GM12892 (cell line): Measurements from ENCODE around the gene RHBG.

Source experiments
- POLR2A ChIP-seq: IDR thresholded peaks from 2 replicates; pipeline ENCODE4 v1.6.1; 2011; ENCODE audit warnings: low read depth, low read length, control low read depth
- POLR2AphosphoS5 ChIP-seq: IDR thresholded peaks from 2 replicates; pipeline ENCODE4 v1.6.1; 2011; ENCODE audit warnings: low read depth, low read length, control low read depth

DNA sequence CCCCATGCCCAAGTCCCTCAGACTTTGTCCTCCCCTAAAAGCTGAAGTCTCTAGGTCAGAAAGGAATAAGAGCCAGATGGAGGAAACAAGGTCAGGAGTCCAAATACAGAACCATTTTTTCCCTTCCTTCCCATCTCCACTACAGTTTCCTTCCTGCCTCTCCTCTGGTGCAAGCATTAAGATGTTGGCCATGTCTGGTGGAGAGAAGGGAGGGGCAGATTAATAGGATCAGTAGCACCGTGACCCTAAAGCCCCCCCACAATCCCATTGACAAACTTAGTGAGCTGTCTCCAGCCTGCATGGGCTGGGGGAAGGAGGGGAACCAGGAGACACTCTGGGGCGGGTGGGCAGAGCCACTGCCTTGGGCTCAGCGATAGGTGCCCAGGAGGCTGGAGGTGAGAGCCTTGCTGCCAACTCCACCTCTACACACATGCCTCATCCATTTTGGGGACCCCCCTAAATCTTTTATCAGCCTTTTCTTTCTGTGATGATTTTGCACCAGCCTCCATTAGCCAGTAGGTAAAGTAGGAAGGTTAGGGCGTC lies 59.8 kb downstream of the RHBG start:
- no peak for TF ChIP-seq POLR2A
- TF ChIP-seq POLR2AphosphoS5, result no peak
